Testis (tissue), 3 donors: ENCODE measurements around the gene RABGGTA. TPM values are rescaled to one million over a fixed set of nuclear protein-coding genes. Genes with fewer than 3 reads are reported as not detected.

Experiments
- DNase-seq: peaks from one replicate; pipeline ENCODE4 v3.0.0-alpha.2; 2019
- H3K27ac ChIP-seq, 2 donors: fragments of 200-600 bp; sonication (generic); one replicate each; pipeline ENCODE4 v1.5.1; 2019
- H3K27me3 ChIP-seq: fragments of 200-600 bp; sonication (generic); one replicate; pipeline ENCODE4 v1.5.1; 2019
- H3K36me3 ChIP-seq: fragments of 200-600 bp; sonication (generic); one replicate; pipeline ENCODE4 v1.5.1; 2017; ENCODE audit warnings: low read depth; ENCODE audit errors: missing control alignments
- H3K4me1 ChIP-seq: fragments of 200-600 bp; sonication (generic); one replicate; pipeline ENCODE4 v1.5.1; 2019
- H3K4me3 ChIP-seq, 2 donors: fragments of 200-600 bp; sonication (generic); one replicate each; pipeline ENCODE4 v1.5.1; 2017 to 2019
- H3K9me3 ChIP-seq: fragments of 200-600 bp; sonication (generic); one replicate; pipeline ENCODE4 v1.5.1; 2017
- CTCF ChIP-seq, 3 experiments: fragments of 450-650 bp in 2 of 3; fragments of 200-600 bp in 1 of 3; sonication (generic) in 1 of 3; IDR thresholded peaks; one replicate each; pipeline ENCODE4 v1.5.1; 2016 to 2019; ENCODE audit warnings: antibody characterized with exemption in 3 of 3, mild to moderate bottlenecking in 2 of 3, moderate library complexity in 1 of 3
- POLR2A ChIP-seq: fragments of 450-650 bp; IDR thresholded peaks from one replicate; pipeline ENCODE4 v1.6.1; 2017; ENCODE audit warnings: antibody characterized with exemption, mild to moderate bottlenecking, moderate library complexity
- WGBS, 2 donors: methylation state at CpG; one replicate each; pipeline ENCODE4 v1.1.5; 2018; 5-methylcytosine and 5-hydroxymethylcytosine counted together
- intact Hi-C: fragments of 100-400 bp; cut with DNase I; formaldehyde crosslinking; loops from one replicate; pipeline ENCODE4 v1.15.1; 2023; ENCODE audit warnings: low total_unique reads
- polyA plus RNA-seq: library from polyadenylated mRNA; stranded (reverse); fragments of 350-450 nt; fragmentation: Illumina TruSeq; extraction: RNeasy Lipid Tissue Mini Kit (QIAGEN cat#74804); gene quantifications from one replicate; pipeline ENCODE4 v1.2.3, GENCODE V29; 2014; ENCODE audit warnings: low read depth, low replicate concordance; ENCODE audit not compliant: insufficient read depth
- total RNA-seq, 2 donors: library from RNA; depleted of rRNA; stranded (reverse); fragments of >200 nt; gene quantifications; one replicate each; pipeline ENCODE4 v1.2.3, GENCODE V29; 2016

The RABGGTA gene
- total and polyA plus RNA-seq, 3 donors from 2014 or later, result 33.5 to 90.2 (median 70.9) TPM

- Histone ChIP-seq H3K36me3 (no peaks in the 10 kb centered on the region), H3K27me3 (no peaks in the 10 kb centered on the region), H3K27ac (no peak overlapping the region), H3K4me3 (no peak overlapping the region), H3K9me3 (no peaks in the 10 kb centered on the region), H3K4me1 (peaks cover 27% of the 10 kb centered on the region)
- no peak for DNase-seq
- 86 to 94% methylated on average over 2 of the region's 2 CpGs for WGBS, 2 donors
- TF ChIP-seq CTCF (IDR thresholded peaks at IDR 0.05), result no peak
- no peak for TF ChIP-seq POLR2A
- intact Hi-C loops, result no loop called here
Measured at GRCh38 chr14:24237463-24237955, 33.9 kb downstream of the RABGGTA start.

GRCh38 chr14:24236689-24237462 lies 34.5 kb downstream of the RABGGTA start:
- Histone ChIP-seq H3K9me3 (no peaks in the 10 kb centered on the region), H3K36me3 (no peaks in the 10 kb centered on the region), H3K27ac (no peak overlapping the region), H3K4me3 (no peak overlapping the region), H3K27me3 (no peaks in the 10 kb centered on the region), H3K4me1 (peaks cover 27% of the 10 kb centered on the region)
- TF ChIP-seq POLR2A (no peak), CTCF (IDR thresholded peaks at IDR 0.05) (no peak)
- intact Hi-C loops, result no loop called here
- 90 to 92% methylated on average over 6 of the region's 6 CpGs for WGBS, 2 donors
- no peak for DNase-seq

- DNase-seq, result no peak
- H3K4me3 ChIP-seq, result no peak overlapping the region
- intact Hi-C loops, result no loop called here
- WGBS, 2 donors, result 91 to 94% methylated on average over 5 of the region's 5 CpGs
- H3K4me1 ChIP-seq, result peaks cover 26% of the 10 kb centered on the region
- no peaks in the 10 kb centered on the region for H3K27me3 ChIP-seq
- no peaks in the 10 kb centered on the region for H3K9me3 ChIP-seq
- no peaks in the 10 kb centered on the region for H3K36me3 ChIP-seq
- H3K27ac ChIP-seq, result no peak overlapping the region
- TF ChIP-seq CTCF (IDR thresholded peaks at IDR 0.05) (no peak), POLR2A (no peak)
Measured at GRCh38 chr14:24235804-24236688, 35.4 kb downstream of the RABGGTA start.

- TF ChIP-seq POLR2A, result no peak
- no peak for TF ChIP-seq CTCF (IDR thresholded peaks at IDR 0.05)
- WGBS, 2 donors, result 84 to 92% methylated on average over 3 of the region's 3 CpGs
- DNase-seq, result no peak
- no peaks in the 10 kb centered on the region for H3K27me3 ChIP-seq
- H3K4me1 ChIP-seq, result peaks cover 19% of the 10 kb centered on the region
- intact Hi-C loops, result no loop called here
- no peak overlapping the region for H3K4me3 ChIP-seq
- H3K36me3 ChIP-seq, result no peaks in the 10 kb centered on the region
- H3K27ac ChIP-seq, result no peak overlapping the region
- H3K9me3 ChIP-seq, result no peaks in the 10 kb centered on the region
Measured at GRCh38 chr14:24234095-24235005, 37.0 kb downstream of the RABGGTA start.
